SHP77 treated with DMSO at 0.1 percent for 48 hours (cell line): ENCODE measurements around the gene RBM22.

Source experiments
- DNase-seq: peaks from one replicate; lab custom pipeline; 2025; lab: John Stamatoyannopoulos, UW

The RBM22 gene

GRCh38 chr5:150651924-150652671 is 48.8 kb downstream of the RBM22 start:
- DNase-seq = no peak

DNA sequence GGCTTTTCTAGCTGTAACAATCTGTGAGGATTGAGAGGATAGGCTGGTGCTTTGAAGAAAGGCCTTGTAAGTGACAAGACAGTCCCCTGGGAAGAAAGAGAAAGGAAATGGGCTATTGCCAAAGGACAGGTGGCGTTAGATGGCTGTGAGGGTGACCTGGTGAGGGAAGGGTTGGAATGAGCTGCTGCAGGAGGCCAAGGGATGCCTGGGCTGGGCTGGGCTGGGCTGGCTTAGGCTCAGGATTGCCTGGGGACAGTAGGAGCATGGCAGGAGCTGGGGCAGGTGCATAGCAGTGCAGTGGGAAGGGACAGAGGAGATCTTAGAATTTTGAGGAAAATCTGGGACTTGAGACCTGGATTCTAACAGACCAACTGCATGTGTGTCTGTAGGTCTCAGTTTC is 49.5 kb downstream of the RBM22 start:
- no peak for DNase-seq

DNA sequence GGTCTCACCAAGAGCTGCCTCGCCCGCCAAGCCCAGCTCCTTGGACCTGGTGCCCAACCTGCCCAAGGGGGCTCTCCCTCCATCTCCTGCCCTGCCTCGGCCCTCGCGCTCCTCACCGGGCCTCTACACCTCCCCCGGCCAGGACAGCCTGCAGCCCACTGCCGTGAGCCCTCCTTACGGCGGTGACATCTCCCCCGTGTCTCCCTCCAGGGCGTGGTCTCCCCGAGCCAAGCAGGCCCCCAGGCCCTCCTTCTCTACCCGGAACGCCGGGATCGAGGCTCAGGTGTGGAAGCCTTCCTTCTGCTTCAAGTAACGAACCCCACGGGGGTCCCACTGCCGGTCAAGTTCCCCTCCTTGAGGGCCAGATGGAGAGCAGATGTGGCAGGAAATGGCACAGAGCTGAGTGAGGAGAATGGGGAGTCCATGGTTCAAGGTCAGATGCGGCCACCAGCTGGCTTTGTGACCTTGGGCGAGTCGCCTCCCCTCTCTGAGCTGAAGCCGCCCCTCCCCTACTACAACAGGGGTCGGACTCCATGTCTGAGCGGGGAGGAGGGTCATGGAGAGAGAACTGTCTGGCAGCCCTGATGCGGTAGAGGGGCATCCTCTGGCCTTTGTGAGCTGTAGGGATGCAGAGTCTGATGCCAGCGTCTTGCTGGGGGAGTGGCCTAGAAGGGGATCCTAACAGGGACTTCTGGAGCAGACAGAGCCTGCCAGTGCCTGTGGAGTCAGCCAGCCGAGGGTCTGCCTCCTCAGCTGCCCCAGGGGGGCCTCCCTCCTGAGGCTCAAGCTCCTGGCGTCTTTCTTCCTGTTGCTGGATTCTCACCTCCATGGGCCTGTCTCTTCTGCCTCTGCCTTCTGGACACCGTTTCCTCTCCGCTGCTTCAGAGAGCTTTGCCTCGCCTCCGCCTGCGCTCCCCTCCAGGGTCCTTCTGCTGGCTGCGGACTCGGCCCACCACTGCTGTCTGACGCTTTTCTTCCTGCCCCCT is 50.5 kb downstream of the RBM22 start:
- no peak for DNase-seq

DNA sequence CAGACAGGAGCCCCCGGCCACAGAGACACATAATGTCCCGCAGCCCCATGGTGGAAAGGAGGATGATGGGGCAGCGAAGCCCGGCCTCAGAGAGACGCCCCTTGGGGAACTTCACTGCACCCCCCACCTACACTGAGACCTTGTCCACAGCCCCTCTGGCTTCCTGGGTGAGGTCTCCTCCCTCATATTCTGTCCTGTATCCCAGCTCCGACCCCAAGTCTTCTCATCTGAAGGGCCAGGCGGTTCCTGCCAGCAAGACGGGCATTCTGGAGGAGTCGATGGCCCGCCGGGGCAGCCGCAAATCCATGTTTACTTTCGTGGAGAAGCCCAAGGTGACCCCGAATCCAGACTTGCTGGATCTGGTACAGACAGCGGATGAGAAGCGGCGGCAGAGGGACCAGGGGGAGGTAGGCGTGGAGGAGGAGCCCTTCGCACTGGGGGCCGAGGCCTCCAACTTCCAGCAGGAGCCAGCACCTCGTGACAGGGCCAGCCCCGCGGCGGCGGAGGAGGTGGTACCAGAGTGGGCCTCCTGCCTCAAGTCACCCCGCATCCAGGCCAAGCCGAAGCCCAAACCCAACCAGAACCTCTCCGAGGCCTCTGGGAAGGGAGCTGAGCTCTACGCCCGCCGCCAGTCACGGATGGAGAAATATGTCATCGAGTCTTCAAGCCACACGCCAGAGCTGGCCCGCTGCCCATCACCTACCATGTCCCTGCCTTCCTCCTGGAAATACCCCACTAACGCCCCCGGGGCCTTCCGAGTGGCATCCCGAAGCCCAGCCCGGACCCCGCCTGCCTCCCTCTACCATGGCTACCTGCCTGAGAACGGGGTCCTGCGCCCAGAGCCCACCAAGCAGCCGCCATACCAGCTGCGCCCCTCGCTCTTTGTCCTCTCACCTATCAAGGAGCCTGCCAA is 51.5 kb downstream of the RBM22 start:
- DNase-seq = no peak

- DNase-seq = no peak
Measured at GRCh38 chr5:150648294-150649107, 52.4 kb downstream of the RBM22 start.

DNA sequence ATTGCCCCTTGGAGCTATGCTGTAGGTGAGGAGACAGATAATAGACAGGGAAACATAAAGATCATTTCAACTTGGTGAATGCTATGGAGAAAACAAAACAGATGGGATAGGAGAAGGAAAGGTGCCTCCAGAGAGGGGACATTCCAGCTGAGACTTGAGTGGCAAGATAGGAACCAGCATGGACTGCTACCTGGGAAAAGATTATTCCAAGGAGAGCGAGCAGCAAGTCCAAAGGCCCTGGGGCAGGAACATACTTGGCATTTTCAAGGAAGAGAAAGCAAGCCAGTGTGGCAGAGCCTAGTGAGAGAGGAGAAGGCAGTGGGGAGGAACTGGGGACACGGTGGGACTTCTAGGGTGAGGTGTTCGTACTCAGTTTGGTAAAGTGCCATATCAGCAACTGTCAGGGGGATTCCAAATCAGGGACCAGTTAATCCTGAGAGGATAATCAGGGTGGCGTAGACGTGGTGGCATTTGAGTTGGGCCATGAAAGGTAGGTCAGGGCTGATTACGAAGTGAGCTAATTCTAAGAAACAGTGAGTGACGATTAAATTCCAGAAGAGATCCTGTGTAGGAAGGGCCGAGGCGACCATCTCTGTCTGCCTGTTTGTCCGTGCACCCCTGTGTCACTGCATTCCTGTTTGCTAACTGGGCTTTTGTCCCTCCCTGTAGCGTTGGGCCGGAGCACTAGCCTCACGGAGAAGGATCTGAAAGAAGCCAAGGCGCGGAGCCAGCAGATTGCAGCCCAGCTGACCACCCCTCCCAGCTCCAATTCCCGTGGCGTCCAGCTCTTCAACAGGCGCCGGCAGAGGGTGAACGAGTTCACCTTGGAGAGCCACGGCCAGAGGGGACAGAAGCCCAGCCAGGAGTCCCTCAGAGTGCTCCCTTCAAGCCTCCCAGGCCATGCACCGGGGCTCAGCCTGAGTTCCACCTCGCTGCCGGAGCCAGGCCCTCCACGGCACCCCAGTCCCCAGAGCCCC is 53.3 kb downstream of the RBM22 start:
- DNase-seq = no peak

- DNase-seq = no peak
Measured at GRCh38 chr5:150645070-150645700, 55.7 kb downstream of the RBM22 start.

- no peak for DNase-seq
Measured at GRCh38 chr5:150644514-150644913, 56.3 kb downstream of the RBM22 start.

DNA sequence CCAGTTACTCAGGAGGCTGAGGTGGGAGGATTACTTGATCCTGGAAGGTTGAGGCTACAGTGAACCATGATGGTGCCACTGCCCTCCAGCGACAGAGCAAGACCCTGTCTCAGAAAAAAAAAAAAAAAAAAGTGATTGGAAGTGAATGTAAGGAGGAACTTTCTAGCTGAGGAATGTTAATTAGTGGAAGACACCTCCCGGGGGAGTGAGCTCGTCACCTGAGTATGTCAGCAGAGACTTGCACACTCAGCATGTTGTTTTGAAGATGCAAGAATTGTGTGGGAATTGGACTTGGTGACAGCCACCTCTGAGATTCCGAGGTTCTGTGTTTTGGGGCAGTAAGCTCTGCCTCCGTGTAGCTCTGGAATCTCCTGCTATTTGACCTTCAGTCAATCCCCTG is 56.8 kb downstream of the RBM22 start:
- no peak for DNase-seq

DNA sequence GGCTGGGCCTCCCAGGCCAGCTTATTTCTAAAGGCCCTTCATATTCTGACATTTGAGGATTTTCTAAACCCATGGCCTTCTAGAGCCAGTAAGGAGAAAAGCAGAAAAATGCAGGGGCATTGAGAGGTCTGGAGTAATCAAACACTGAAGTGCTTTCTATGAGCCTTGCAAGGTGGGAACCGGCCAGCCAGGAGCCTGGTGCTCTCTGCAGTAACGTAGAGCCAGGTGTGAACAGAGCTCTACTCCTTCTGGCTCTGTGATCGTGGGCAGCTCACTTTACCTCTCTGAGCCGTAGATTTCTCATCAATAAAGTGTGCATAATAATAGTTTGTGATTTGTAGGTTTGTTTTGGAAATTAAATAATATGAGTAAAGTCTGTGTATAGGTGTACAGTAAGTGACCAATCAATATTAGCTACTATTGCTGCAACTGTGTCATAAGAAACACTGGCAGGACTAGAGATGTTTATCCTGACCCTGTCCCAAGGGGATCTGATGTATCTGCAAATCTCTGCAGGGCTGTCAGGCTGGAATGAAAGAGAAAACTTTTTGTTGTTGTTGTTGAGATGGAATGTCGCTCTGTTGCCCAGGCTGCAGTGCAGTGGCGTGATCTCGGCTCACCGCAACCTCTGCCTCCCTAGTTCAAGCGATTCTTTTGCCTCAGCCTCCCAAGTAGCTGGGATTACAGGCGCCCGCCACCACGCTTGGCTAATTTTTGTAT is 57.7 kb downstream of the RBM22 start:
- DNase-seq = no peak

- DNase-seq = no peak
Measured at GRCh38 chr5:150642567-150642927, 58.3 kb downstream of the RBM22 start.

DNA sequence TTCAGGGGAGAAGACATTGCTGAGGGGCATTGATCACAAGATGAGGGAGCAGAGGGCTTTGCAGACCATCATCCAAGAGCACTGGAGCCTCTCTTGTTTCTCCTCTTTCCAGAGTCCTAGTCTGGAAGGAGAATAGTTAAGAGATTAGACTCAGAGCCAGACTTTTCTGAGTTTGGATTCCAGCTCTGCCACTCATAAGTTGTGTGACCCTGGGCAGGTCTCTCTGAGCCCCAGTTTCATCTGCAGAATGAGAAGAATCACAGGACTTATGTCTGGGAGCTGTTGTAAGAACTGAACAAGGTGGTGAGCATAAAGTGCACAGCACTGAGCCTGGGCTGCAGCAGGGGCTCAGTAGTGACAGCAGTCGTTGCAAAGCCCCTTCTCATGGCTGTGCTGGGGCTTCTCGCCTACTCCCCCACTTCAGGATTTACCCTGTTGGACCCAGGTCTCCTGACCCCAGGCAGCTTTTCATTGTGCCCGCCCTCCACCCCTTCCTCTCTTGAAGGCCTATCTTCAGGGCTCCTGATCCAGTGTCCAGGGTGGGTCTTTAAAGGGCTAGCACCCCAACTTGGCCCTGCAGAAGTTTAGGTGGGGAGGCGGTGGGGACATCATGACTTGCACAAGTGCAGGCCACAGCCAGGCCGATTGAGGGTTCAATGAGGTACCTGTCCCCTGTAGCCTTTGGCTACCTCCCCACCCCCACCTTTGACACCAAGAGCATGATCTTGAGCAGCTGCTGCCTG is 58.9 kb downstream of the RBM22 start:
- no peak for DNase-seq

GRCh38 chr5:150641006-150641570 is 59.8 kb downstream of the RBM22 start:
- DNase-seq = no peak
